ENCODE data around the gene AFAP1L1.

Gene AFAP1L1

DNA sequence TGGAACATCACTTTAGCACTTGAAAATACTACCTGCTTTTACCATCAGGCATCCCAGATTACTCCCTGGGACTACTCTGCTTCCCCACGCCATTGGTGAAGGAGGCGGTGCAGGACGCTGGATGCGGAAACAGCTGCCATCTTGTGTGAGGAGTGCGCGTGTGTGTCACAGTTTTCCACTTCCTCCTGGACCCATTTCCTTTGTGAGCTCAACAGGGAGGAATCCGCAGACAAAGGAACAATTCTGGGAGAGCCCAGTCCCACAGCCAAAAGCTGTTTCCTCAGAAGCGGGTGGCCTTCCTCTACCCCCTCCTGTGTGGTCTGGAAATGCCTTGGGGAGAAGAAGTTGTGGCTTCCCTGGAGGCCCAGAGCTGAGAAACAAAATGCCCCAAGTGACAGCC, 16.8 kb downstream of the AFAP1L1 start:
- DNase-seq, result no peak

DNA sequence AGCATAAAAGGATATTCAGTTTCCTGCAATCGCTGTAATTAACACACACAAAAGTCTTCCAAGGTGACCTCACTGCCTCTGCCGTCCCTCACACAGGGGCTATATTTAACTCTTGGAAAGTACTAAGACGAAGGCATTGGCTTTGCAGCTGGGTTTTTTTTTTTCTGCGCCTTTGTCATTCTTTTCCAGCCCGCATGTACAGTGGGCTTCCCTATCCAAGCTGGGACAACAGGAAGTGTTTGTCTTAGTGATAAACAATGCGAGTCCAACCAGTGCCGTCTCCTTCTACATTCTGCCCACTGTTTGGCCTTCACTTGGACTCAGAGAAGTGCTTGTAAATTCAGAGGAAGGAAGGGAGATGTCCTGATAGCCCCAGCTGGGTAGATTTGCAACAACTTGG, 17.6 kb downstream of the AFAP1L1 start:
- no peak for DNase-seq

DNA sequence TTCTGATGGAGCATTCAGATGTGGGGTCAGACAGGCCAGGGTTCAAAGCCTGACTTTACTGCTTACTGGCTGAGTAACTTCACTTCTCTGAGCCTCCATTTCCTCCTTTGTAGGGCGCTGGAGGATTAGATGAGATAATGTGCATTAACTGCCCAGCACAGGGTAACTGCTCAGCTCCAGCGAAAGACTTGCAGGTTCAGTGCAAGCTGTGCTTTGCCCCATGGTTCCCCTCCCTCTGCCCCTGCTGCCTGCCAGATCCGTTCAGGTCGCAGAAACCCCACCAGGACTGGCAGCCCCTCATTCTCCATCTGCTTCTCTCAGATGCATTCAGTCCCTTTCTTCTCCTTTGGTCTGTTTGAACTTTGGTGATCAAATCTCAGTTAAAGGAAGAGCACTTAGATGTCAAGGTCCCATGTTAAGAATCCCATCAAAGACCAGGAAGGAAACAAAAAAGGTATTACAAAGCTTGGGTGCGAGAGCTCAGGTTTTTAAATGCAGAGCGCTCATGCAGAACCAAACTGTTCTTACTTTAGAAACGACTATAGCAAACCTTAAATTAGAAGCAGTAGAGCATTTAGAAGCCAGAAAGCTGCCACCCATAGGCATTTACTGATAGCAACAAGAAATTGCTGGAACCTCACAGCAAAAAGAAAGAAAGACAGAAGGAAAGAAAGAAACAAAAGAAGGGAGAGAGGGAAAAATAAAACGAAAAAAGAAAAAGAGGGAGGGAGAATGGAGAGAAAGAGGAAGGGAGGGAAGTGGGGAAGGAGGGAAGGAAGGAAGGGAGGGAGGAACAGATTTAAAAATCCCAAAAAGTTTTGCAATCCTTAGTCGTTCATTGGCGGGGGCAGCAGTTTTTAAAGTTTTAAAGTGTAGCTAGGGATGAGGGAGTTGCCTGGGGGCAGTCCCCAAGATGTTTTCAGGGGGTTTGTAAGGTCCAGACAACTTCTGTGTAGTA, 23.5 kb downstream of the AFAP1L1 start:
- no peak for DNase-seq

DNA sequence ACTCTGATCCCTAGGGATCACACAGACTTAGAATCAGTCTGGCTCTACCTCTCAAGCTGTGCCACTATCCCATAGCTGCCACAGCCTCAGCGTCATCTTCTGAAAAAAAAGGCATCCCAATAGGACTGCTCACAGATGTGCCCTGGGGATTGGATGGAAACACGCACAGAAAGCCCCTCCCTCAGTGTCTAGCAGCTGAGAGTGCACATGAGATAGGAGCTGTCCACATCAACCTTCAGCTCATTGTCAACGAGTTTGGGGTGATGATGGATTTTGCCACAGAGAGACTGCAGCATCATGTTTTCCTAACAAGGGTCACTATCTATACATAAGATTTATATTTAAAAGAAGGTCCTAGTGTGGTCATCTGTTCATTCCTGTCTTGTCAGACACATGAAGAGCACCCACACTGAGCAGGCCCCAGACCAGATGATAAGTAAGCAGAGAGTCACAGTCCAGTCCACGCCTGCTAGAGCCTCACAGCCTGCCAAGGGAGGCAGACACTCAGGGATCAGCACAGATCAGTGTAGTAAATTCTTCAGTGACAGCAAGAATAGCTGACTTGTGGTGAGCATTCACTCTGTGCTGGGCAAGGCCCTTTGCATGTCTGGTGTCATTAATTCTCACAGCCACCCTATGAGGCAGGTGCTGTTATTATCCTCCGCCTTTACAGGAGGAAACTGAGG, 25.8 kb downstream of the AFAP1L1 start:
- no peak for DNase-seq

DNA sequence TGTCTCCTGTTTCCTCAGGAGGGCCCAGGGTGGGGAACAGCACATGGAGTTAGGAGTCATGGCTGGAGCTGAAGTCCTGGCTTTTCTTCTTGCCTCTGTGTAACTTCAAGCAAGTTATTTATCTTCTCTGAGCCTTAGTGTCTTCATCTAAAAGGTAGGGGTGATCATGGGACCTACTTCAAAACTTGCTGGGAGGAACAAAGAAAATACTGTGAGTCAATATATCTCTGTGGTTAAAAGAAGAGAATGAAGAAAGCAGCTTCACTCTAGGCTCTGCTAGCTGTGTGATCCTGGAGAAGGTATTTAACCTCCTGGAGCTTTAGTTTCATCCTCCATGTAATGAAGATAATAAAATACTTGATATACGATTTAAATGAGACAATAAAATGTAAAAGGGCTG, 26.5 kb downstream of the AFAP1L1 start:
- DNase-seq, result no peak

DNA sequence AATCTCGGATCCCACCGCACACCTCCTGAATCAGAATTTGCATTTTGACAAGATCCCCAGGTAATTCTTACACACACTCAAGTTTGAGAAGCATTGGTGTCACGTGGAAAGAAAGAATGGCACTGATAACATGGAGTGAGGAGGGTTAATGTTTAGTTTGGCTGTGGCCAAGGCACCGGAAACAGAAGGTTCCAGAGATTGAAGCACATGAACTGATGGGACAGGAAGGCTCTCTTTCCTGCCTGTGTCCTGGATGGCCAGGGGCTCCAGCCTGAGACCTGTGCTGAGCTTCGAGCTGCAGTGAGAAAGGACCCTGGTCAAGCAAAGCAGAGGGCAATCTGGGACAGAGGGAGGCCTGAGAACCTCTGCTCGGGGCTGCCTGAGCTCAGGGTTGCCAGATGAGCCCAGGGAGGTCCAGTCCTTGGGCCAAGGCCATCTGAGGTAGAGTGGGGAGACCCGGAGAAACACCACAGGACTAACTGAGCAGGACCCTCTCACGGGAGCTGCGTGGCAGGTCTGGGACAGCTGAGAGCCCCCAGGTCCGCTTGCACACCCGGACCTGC, 27.3 kb downstream of the AFAP1L1 start:
- DNase-seq, result no peak

DNA sequence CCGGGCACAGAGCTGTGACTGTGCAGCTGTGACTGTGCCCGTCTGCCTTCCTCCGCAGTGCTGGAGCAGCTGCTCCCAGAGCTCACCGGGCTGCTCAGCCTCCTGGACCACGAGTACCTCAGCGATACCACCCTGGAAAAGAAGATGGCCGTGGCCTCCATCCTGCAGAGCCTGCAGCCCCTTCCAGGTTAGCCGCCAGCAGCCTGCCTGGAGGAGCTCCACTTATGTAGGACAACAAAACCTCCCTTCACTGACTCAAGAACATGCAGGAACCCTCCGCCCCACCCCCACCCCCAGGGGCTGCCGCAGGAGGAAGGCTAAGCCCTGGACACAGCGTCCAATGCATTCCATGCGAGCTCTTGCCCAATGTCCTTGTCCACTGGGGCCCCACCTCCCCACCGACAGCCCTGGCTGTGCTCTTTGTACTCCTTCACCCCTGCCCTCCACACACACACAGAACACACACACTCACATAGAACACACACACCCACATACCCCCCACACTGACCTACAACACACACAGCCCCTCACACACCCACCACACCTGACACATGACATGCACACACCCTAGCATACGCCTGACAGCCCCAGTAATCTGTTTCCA, 27.9 kb downstream of the AFAP1L1 start:
- DNase-seq, result no peak

DNA sequence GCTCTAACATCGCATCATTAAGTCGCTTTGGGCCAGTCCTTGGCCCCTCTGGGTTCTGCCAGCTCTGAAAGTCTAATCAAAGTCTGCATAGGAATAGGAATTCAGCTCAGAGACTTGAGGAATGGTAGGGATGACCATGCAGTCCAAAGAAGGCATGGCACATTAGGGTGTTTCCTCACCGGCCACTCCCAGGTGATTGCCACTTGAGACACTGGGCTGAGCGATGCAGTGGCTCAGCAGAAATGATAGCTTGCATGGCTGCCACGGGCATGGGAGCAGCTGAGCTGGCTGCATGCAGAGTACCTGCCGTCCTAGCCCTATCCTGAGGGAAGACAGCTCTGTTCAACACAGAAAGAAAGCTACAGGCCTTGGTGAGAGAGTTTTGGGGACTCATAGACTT, 28.8 kb downstream of the AFAP1L1 start:
- DNase-seq, result no peak

DNA sequence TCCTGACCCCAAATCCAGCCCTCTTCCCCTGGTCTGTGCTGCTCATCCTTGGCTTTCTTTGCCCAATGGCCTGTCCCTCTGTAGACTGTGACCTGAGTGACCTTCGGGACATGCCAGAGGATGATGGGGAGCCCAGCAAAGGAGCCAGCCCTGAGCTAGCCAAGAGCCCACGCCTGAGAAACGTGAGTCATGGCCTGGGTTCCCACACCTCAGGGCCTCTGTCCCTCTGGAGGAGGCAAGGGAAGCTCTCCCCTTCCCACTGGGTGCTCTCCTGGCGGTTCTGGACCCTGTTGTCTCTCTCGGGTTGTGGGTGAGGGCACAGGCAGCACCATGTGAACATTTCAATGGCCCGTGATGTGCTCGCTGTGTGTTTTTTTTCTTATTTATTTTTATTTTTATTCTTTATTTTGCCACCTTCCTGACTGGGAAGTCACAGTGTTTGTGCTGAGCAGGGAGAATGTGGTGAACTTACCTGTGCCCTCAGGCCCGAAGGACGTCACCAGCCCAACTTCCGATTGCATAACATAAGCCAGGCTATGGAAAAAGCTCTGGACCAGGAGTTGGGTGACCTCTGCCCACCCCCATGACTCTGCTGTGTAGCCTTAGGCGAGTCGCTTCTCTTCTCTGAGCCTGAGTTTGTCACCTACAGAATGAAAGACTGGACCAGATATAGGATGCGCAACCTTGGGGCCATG, 29.5 kb downstream of the AFAP1L1 start:
- DNase-seq, result no peak

DNA sequence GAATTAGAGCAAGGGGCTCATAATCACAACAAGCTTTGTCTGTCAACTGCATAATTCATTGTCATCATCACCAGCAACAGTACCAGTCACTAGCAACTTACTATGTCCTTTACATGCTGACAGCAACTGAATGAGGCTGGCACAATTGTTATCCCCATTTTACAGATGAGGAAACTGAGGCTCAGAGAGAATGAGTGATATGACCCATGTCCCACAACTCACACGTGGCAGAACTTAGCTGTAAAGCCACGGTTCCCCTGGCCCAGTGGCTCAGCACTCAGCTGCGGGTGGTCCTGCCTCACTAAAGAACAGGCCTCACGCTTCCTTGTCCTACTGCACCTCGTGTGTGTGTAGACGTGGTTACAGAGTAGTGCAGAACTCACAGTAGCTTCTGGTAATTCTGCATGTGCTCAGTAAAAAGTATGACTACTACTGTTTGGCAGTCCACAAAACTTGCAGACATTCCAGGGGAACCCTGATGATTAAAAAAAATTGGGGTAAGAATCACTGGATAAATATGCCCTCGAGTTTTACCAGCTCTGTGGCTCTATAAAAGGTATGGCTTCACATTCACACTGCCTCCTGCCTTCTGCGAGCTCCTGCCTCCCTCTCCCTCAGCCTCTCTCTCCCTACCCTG, 30.2 kb downstream of the AFAP1L1 start:
- no peak for DNase-seq

DNA sequence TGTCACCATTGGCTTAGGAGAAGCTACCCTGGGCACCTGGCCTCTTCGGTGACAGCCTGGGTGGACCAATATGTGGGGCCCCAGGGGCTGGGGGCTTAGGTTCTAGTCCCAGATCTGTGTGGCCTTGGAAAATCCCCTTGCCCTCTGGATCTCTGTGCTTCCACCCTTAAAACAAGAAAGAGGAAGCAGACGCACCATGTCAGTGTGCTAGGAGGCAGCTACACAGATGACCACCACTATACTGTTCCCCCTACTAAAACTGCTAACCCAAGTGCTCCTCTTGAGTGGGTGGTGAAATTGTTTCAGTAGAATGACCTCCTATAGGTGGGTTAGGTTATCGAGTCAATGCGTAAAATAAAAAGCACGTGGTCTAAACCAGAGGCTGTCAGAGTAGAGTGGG, 31.0 kb downstream of the AFAP1L1 start:
- no peak for DNase-seq

DNA sequence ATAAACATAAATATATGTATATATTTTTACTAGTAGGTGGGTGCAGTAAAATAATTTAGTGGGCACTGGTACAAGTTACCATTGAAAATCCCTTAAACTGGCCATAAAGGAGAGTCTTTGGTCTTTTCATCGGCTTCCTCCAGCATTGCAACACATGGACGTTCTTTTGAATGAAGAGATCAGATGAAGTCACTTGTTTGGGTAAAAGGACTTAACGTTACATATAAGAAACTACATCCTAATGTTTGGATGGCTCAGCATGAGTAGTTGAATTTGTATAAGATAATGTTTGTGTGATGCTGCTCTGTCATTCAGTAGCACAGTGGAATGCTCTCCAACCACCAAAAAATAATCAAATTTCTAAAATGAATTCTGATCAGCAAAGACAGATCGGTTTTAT, 31.6 kb downstream of the AFAP1L1 start:
- DNase-seq, result no peak

DNA sequence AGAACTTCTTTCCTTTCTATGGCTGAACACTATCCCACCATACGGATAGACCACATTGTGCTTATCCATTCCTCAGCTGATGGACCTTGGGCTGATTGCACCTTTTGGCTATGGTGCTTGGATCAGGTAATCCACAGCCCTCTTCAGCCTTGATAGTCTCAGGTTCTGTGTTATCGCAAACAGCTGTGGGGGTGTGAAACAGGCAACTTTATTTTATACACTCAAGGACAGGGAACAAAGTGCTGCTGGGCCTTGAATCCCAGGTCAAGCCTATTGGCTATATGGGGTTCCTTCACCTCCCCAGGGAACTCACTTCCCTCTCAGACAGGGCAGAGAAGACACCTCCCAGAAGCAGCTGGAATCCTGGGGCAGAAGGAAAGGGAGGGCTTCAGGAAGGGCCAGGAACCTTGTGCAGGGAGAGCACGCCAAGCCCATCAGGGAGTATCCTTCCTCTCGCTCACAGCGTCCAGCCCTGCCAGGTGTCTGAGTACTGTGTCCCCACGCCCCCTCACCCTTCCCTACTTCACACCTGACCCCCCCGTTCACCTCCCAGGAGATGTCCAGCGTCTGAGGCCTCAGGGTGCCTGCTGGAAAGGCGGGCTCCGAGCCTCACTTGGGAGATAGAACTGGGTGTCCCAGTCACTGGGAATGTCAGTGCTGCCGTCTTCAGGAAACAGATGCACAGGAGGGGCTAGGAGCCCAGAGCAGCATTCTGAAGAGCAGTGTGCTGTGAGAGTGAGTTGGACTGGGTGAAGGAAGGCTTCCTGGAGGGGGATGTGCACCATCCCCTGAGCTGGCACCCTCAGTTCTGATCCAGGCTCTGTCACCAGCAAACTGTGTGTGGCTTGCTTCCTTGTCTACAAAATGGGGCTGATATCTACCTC, 32.8 kb downstream of the AFAP1L1 start:
- DNase-seq, result no peak

DNA sequence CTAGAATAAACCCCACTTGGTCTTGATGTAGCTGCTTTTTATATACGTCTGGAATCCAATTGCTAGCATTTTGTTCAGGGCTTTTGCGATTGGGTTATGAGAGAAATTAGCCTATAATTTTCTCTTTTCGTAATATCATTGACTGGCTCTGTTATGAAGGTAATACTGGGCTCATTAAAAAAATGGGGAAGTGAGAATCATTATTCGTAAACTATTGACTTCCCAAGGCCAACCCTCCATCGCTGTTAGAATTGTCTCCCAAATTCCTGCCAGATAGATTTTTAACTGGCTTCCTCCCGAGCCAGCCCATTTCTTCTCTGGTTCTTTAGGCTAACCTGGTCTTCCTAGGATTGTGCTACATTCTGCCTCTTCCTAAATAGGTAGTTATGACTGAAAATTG, 37.7 kb downstream of the AFAP1L1 start:
- DNase-seq, result no peak

DNA sequence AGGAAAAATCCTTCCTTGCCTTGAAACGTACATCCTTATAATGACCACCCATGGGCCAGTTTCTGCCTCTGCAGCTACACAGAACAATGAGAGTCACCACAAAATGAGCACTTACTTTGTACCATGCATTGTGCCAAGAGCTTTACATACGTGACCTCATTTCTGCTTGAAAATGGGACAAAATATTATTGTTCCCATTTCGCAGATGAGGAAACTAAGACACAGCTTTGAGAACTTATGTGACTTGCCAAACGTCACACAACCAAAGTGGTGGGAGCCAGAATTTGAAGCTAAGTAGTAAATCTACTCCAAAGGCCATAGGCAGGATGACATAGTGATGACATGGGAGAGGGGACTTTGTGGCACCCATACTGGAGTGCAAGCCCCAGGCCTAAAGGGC, 38.8 kb downstream of the AFAP1L1 start:
- no peak for DNase-seq

DNA sequence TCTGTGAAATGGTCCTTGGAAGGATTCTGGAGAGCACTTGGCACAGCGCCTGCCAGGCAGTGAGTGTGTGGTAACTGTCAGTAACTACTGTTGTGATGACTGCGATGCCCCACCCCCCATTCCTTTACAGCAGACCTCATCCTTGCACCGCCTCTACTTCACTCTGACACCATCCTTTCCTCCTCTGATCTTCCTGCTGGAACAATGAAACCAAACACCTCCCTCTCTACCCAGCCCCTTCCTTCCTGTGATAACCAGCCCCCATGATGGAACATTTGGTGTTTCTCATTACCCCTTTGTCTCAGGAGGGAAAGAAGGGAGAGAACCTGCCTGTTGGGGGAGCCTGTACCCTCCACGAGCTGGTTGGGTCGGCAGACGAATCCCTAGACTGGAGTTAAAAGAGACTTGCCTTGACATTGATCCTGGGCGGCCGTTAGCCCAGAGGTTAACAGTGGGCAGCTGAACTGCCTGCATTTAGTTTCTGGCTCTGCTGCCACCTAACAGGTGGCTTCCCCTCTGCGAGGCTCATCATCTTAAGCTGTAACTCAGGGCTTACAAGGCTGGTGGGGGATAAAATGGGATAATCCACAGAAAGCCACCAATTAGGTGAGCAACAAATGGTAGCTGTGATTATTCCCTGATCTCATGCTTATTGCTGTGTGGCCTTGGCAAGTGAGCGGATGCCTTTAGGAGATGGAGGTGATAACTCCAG, 39.4 kb downstream of the AFAP1L1 start:
- DNase-seq, result no peak

DNA sequence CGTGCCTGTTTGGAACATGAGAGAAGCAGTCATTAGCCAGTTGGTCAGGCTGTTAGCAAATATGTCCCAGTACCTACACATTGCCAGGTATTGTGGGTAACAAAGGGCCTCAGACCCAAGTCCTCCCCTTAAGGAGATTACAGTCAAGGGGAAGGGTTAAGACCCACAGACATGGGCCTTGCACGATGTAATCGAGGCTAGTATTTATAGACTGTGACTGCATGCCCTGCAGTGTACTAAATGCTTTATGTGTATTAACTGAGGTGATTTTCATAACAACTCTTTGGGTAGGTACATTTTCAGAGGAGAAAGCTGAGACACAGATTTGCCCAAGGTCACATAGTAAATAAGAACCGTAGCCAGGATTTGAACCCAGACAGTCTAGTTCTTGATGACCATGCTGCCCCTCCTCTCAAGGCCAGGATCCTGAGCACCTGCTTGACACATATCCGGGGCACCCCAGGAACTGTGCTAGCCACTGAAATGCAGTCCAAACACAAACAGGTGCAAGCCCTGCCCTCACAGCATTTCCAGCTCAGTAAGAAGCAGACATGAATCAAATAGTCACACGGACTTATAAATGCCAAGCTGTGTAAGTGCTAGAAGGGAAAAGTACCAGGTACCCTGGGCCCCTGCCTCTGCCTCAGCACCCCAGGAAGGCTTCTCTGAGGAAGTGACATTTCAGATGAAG, 41.6 kb downstream of the AFAP1L1 start:
- DNase-seq, result no peak

DNA sequence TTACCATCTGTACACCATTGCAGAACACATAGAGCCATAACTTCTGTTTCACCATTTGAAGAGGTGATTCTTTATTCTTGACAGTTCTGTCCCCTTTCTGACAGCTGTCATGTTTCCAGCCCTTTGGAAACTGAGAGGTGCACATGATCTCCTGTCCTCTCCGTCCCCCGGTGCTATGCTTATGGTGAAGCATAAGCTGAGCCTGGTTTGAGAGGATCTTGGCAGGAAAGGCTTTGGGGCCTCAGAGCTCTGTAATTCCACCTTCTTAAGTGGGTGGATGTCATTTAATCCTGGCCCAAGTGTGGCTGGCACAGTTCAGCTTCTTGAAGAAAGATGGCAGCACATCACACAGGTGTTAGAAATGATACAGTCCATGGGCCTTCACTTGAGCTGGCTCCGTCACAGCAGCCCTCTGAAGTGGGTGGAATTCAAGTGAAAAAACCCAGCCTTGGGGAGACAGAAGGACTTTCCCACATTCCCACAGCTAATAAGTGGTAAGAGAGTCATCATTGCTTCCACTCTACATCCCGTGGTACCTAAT, 43.0 kb downstream of the AFAP1L1 start:
- DNase-seq, result no peak

DNA sequence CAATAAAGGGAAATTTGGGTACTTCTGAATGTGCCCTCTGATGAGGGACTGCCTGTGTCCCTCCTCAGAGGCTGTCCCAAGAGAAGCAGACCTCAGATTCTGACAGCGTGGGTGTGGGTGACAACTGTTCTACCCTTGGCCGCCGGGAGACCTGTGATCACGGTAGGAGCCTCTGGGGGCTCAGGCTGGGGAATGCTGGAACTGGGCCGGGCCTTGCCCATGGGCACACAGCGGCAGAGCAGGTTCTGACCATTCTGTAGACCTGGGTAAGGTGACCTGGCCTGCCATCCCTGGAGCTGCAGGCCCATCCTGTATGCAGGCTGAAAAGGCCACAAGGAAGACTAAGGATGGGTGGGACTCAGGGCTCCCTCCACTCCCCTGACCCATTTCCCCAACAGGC, 44.1 kb downstream of the AFAP1L1 start:
- no peak for DNase-seq
